HG03378 (cell line): ENCODE measurements around the gene KCNQ1.

Experiments
- ATAC-seq: cut with Tn5 transposase; IDR thresholded peaks from one replicate; pipeline ENCODE4 v1.9.1; 2021; ENCODE audit warnings: mild to moderate bottlenecking, moderate library complexity; ENCODE audit not compliant: unreplicated experiment

The KCNQ1 gene

GRCh38 chr11:2460540-2461252, 15.9 kb downstream of the KCNQ1 start:
- no peak for ATAC-seq

DNA sequence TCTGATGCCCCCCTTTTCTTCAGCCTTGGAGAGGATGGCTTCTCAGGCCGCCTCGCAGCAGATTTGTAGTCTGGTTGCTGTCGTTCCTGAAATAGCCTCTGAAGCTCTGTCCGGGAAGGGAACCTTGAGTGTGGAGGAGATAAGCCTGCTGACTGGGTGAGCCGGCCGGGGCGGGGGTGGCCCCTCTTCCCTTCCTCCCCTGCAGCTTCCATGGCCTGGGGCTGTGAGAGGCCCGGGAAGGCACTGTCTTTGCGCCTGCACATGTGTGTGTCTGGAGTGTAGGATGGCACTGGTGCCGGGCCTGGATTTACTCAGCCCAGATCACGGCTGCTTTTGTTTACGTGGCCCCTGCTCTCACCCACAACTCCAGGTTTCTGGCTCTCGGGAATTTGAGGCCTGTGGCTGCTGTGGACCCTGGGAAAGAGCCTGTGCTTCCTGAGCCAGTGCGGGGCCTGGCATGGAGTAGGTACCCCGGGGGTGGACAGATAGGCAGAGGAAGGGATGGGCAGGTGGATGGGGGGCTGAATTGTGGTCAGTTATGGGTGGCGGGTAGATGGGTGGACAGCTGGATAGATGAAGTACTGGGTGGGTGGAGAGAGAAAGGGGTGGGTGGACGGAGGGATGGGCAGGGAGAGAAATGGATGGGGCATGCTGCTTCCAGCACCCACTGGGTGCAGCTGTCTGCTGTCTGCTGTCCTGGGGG, 16.6 kb downstream of the KCNQ1 start:
- no peak for ATAC-seq

- ATAC-seq, result no peak
Observed at GRCh38 chr11:2461956-2462542, 17.2 kb downstream of the KCNQ1 start.

DNA sequence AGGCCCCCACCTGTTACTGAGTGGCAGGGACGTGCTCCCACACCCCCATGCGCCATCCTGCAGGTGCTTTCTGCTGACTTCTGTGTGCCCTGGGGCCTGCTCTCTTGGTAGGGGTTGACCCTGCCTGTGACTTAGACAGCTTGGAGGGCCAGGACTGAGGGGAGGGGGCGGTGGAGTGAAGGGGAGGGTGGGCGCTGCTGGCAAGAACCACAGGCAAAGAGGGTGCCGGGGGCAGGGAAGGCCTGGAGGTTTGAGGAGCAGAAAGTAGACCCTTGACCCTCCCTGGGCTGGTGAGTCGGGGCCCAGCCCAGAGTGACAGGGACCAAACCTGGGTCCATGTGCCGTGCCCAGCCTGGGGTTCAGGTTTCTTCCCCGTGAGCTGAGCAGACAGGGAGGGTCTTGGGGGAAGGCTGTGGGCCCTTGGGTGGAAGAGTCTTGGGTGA, 17.8 kb downstream of the KCNQ1 start:
- ATAC-seq, result no peak

GRCh38 chr11:2462986-2463765, 18.4 kb downstream of the KCNQ1 start:
- no peak for ATAC-seq

- ATAC-seq, result no peak
Observed at GRCh38 chr11:2463766-2464277, 19.0 kb downstream of the KCNQ1 start.

DNA sequence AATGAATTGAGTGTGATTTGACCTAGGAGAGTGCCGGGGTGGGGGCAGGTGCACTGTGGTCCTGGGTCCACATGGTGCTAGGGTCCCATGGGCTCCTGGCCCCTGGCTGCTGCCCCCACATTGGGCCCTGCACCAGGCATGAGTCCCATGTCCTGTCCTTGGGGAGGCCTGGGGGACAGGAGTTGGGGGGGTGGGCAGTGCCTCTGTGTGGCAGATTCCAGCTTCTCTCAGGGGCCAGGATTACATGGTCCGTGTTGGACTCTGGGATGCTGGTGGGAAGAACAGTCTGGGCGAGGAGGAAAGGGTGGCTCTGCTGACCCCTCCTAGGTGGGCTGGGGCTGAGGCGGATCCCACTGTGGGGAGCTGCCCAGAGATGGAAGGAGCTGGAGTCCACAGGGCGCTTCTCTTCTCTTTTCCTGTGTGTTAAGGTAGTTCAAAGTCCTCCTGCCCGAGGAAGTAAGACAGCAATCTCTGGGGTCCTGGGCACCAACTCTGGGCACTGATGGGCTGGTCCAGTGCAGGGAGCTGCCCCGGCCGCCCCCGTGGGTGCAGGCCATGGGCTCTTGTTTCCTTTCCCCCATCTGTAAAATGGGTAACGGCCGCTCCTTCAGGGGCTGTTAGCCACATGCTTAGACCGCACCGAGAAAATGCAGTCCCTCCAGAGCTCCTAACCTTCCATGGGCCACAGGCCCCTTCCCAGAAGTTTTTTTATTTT, 19.8 kb downstream of the KCNQ1 start:
- ATAC-seq, result no peak

GRCh38 chr11:2465202-2466068, 20.6 kb downstream of the KCNQ1 start:
- ATAC-seq, result no peak

DNA sequence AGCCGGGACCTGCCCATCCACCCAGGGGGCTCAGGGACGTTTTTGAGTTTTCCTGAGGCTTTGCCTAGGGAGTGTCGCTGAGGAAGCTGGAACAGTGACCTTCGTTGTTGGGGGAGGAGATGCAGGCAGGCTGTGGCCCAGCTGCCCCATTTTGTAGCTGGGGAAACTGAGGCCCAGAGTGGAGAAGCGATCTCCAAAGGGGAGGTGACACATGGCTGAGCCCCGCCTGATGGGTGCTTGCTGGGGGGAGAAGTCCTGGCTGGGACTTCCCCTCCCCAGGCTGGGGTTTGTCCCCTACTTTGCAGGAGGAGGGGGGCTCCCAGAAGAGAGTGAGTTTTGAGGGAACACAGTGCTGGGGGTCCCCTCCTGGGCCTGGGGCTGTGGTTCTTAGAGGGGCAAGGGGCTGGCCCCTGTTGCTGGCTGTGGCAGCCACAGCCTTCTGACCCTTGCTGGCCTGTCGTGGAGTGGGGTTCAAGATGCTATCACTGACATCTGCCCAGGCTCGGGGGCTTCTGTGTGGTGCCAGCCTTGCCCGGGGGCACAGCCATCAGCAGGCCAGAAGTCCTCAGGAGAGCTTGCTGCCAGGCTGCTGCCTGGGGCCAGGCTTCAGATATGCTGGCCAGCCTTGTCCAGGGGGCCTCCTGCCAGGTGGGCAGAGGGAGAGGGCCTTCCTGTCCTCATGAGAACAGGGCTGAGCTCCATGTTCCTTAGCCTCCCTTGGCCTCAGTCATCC, 21.4 kb downstream of the KCNQ1 start:
- no peak for ATAC-seq

GRCh38 chr11:2466869-2467694, 22.3 kb downstream of the KCNQ1 start:
- ATAC-seq, result no peak

DNA sequence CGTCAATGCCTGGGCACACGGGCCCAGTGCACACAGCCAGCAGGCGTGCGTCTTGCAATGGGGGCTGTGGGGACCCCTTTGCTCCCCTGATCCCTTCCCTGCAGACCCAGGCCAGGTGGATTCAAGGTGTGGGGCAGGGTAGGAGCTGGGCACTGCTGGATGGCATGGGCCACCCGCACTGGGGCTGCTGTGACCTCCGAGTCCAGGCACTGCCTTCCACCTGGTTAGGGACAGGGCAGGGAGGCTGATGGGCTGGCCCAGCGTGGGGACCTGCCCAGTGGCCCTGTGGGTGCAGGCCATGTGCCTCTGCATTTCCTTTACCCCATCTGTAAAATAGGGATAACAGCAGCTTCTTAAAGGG, 22.9 kb downstream of the KCNQ1 start:
- no peak for ATAC-seq

DNA sequence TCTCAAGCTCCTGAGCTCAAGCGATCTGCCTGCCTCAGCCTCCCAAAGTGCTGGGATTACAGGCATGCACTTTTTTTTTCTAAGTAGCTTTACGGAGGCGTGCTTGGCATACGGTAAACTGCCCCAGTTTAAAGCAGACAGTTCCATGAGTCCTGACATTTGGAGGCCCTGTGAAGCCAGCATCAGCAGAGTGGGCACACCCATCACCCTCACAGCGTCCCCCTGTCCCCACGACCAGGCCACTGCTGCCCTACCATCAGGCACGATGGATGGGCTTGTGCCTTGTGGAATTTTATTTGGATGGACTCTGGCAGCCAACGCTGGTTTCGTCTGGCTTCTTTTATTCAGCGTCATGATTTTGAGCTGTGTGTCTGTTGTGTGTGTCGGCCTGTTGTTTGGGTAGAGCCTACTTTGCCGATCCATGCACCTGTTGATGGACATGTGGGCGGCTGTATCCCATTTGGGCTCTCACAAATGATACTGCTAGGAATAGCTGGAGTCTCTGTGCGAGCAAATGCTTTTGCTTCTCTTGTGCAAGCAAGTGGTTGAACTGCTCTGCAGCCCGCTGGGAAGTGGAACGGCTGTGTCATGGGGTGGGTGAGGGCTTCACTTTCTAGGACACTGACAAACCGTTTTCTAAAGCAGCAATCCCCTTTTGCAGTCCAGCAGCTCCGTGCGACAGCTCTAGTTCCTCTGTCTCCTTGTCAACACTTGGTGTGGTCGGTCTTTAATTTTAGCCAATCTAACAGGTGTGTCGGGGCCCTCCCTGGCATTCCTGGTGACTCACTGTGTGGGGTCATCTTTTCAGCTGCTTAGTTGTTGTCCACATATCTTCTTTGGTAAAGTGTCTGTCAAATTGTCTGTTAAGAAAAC, 23.8 kb downstream of the KCNQ1 start:
- no peak for ATAC-seq

- ATAC-seq, result no peak
Observed at GRCh38 chr11:2470495-2470894, 25.7 kb downstream of the KCNQ1 start.

GRCh38 chr11:2471048-2471803, 26.4 kb downstream of the KCNQ1 start:
- no peak for ATAC-seq

DNA sequence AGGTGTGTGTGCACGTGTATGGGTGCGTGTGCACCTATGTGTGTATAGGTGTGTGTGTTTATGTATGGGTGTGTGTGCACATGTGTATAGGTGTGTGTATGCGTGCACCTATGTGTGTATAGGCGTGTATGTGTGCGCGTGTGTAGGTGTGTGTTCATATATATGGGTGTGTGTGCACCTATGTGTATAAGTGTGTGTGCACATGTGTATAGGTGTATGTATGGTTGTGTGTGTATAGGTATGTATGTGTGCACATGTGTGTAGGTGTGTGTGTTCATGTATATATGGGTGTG, 26.9 kb downstream of the KCNQ1 start:
- no peak for ATAC-seq

GRCh38 chr11:2472428-2473186, 27.8 kb downstream of the KCNQ1 start:
- no peak for ATAC-seq
